HepG2 (cell line): ENCODE results near the gene MAP3K14. TPM values are rescaled to one million over a fixed set of nuclear protein-coding genes. Genes with fewer than 3 reads are reported as not detected.

ENCODE experiments used
- ARNT2 ChIP-seq: sonication (generic); formaldehyde crosslinking; IDR thresholded peaks from 2 replicates; pipeline ENCODE4 v1.8.0; 2022; ENCODE audit warnings: mild to moderate bottlenecking, low read depth, missing genetic modification reagents, moderate library complexity
- ATF7-NPFF ChIP-seq: sonication (generic); formaldehyde crosslinking; IDR thresholded peaks from 2 replicates; pipeline ENCODE4 v1.8.1; 2023; ENCODE audit warnings: mild to moderate bottlenecking, low read depth, missing genetic modification reagents, moderate library complexity
- ELF1 ChIP-seq: sonication (generic); formaldehyde crosslinking; IDR thresholded peaks from 2 replicates; pipeline ENCODE4 v1.4.0; 2020; ENCODE audit warnings: missing genetic modification reagents
- ERF ChIP-seq: IDR thresholded peaks from 2 replicates; pipeline ENCODE4 v1.6.1; 2018; ENCODE audit warnings: missing biosample characterization, missing genetic modification reagents
- HINFP ChIP-seq: sonication (generic); formaldehyde crosslinking; IDR thresholded peaks from 2 replicates; pipeline ENCODE4 v1.4.0; 2020; ENCODE audit warnings: low read depth, mild to moderate bottlenecking, missing genetic modification reagents
- HMGXB4 ChIP-seq, 2 experiments: sonication (generic) in 1 of 2; formaldehyde crosslinking in 1 of 2; IDR thresholded peaks; 2 replicates each; pipeline versions ENCODE4 v1.4.0 to v1.6.1; 2018 to 2020; ENCODE audit warnings: missing genetic modification reagents in 2 of 2, borderline replicate concordance in 1 of 2, low read depth in 1 of 2, mild to moderate bottlenecking in 1 of 2, missing biosample characterization in 1 of 2
- KDM3A ChIP-seq: IDR thresholded peaks from 2 replicates; pipeline ENCODE4 v1.6.1; 2018; ENCODE audit warnings: low read depth, missing compliant biosample characterization
- LCORL ChIP-seq, 2 experiments: fragments of 450-650 bp in 1 of 2; sonication (generic) in 1 of 2; formaldehyde crosslinking in 1 of 2; IDR thresholded peaks; 2 replicates each; pipeline versions ENCODE4 v1.5.0 to v1.6.1; 2017 to 2020; ENCODE audit warnings: antibody characterized with exemption in 1 of 2, missing genetic modification reagents in 1 of 2
- NFKB2 ChIP-seq: sonication (generic); formaldehyde crosslinking; IDR thresholded peaks from 2 replicates; pipeline ENCODE4 v1.4.0; 2020; ENCODE audit warnings: missing genetic modification reagents, borderline replicate concordance
- NONO ChIP-seq, 2 experiments: fragments of 450-650 bp in 1 of 2; sonication (generic) in 1 of 2; formaldehyde crosslinking in 1 of 2; IDR thresholded peaks in 1 of 2; conservative IDR thresholded peaks in 1 of 2; 2 replicates each; pipeline versions ENCODE4 v1.6.1 to v1.8.0; 2017 to 2022; ENCODE audit warnings: mild to moderate bottlenecking in 1 of 2, missing genetic modification reagents in 1 of 2, moderate library complexity in 1 of 2
- NR2C2 ChIP-seq: sonication (generic); formaldehyde crosslinking; IDR thresholded peaks from 2 replicates; pipeline ENCODE4 v1.4.0; 2020; ENCODE audit warnings: missing genetic modification reagents, mild to moderate bottlenecking, moderate library complexity, borderline replicate concordance
- PHF8 ChIP-seq: sonication (generic); formaldehyde crosslinking; IDR thresholded peaks from 2 replicates; pipeline ENCODE4 v1.5.0; 2020; ENCODE audit warnings: missing genetic modification reagents
- SOX6 ChIP-seq, 2 experiments: fragments of 450-650 bp in 1 of 2; sonication (generic) in 1 of 2; formaldehyde crosslinking in 1 of 2; IDR thresholded peaks; 2 replicates each; pipeline versions ENCODE4 v1.4.0 to v1.6.1; 2017 to 2020; ENCODE audit warnings: antibody characterized with exemption in 1 of 2, mild to moderate bottlenecking in 1 of 2, missing genetic modification reagents in 1 of 2
- SSRP1 ChIP-seq: IDR thresholded peaks from 2 replicates; pipeline ENCODE4 v1.6.1; 2016; ENCODE audit warnings: control low read depth
- ZEB1 ChIP-seq: IDR thresholded peaks from 2 replicates; pipeline ENCODE4 v1.6.1; 2012; ENCODE audit warnings: mild to moderate bottlenecking, low read depth, inconsistent platforms; ENCODE audit not compliant: insufficient replicate concordance
- ZNF331 ChIP-seq: sonication (generic); formaldehyde crosslinking; IDR thresholded peaks from 2 replicates; pipeline ENCODE4 v1.4.0; 2020; ENCODE audit warnings: missing genetic modification reagents
- ZNF557 ChIP-seq: sonication (generic); formaldehyde crosslinking; IDR thresholded peaks from 2 replicates; pipeline ENCODE4 v1.4.0; 2020; ENCODE audit warnings: missing genetic modification reagents
- ZNF580 ChIP-seq: IDR thresholded peaks from 2 replicates; pipeline ENCODE4 v1.6.1; 2016; ENCODE audit warnings: low read depth, borderline replicate concordance
- ZSCAN25 ChIP-seq: sonication (generic); formaldehyde crosslinking; IDR thresholded peaks from 2 replicates; pipeline ENCODE4 v1.8.0; 2022; ENCODE audit warnings: mild to moderate bottlenecking, missing genetic modification reagents
- polyA plus RNA-seq, 8 experiments: library from polyadenylated mRNA; depleted of rRNA in 3 of 8; stranded (reverse) in 7 of 8; unstranded in 1 of 8; fragments of >200 nt; fragmentation: Illumina TruSeq in 4 of 8; extraction: Trizol in 4 of 8; gene quantifications; 2 replicates each; pipeline versions ENCODE4 v1.2.1 to v1.2.3, GENCODE V29; 2011 to 2016; ENCODE audit warnings: low read depth in 4 of 8, missing spikeins in 1 of 8, mixed read lengths in 1 of 8; ENCODE audit not compliant: insufficient read depth in 1 of 8
- total RNA-seq, 5 experiments: library from RNA; depleted of rRNA; stranded (reverse); fragments of >200 nt; fragmentation: Illumina TruSeq; extraction: Trizol; gene quantifications; 2 replicates each; pipeline ENCODE4 v1.2.3, GENCODE V29; 2016; ENCODE audit warnings: low read depth in 1 of 5
- TF ChIP-seq, protein P1 (sequence below): sonication (generic); formaldehyde crosslinking; IDR thresholded peaks from 2 replicates; pipeline ENCODE4 v1.4.0; 2020; ENCODE audit warnings: missing genetic modification reagents

The MAP3K14 gene
- total and polyA plus RNA-seq, 2 of the 13 experiments (the other 11 are each of a cell fraction or from before 2014, with no cell fraction given), result 2.6 TPM

- 0 out of 2 replicates have a peak, but pooled peaks have one; percentile 45 for TF ChIP-seq ZNF557 (CRISPR knock-in tag)
- peak; percentile 65; the same call in 1 of the 2 replicates for TF ChIP-seq ERF
- TF ChIP-seq ZEB1, result no peak
- no peak for TF ChIP-seq KDM3A
- no peak for TF ChIP-seq ATF7-NPFF (CRISPR knock-in tag)
- peak; percentile 38; the same call in 1 of the 2 replicates for TF ChIP-seq ARNT2 (CRISPR knock-in tag)
- 0 out of 2 replicates have a peak, but pooled peaks have one; percentile 32 for TF ChIP-seq PHF8 (CRISPR knock-in tag)
- TF ChIP-seq NFKB2 (CRISPR knock-in tag), result no peak
- TF ChIP-seq NONO (IDR thresholded peaks at IDR 0.05), result no peak
- peak; percentile 67; the same call in 1 of the 2 replicates for TF ChIP-seq NONO (CRISPR knock-in tag; conservative IDR thresholded peaks at IDR 0.05)
- TF ChIP-seq LCORL (IDR thresholded peaks at IDR 0.05), result no peak
- peak; percentile 78; the same call in 1 of the 2 replicates for TF ChIP-seq LCORL (CRISPR knock-in tag; IDR thresholded peaks at IDR 0.05)
- no peak for TF ChIP-seq SOX6 (IDR thresholded peaks at IDR 0.05)
- TF ChIP-seq SOX6 (CRISPR knock-in tag; IDR thresholded peaks at IDR 0.05), result peak; percentile 34; the same call in 1 of the 2 replicates
- peak; percentile 63; the same call in 1 of the 2 replicates for TF ChIP-seq ZNF331 (CRISPR knock-in tag)
- TF ChIP-seq, protein P1, sequence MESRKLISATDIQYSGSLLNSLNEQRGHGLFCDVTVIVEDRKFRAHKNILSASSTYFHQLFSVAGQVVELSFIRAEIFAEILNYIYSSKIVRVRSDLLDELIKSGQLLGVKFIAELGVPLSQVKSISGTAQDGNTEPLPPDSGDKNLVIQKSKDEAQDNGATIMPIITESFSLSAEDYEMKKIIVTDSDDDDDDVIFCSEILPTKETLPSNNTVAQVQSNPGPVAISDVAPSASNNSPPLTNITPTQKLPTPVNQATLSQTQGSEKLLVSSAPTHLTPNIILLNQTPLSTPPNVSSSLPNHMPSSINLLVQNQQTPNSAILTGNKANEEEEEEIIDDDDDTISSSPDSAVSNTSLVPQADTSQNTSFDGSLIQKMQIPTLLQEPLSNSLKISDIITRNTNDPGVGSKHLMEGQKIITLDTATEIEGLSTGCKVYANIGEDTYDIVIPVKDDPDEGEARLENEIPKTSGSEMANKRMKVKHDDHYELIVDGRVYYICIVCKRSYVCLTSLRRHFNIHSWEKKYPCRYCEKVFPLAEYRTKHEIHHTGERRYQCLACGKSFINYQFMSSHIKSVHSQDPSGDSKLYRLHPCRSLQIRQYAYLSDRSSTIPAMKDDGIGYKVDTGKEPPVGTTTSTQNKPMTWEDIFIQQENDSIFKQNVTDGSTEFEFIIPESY (CRISPR knock-in tag), result 0 out of 2 replicates have a peak, but pooled peaks have one; percentile 13
- peak; percentile 35; the same call in 1 of the 2 replicates for TF ChIP-seq NR2C2 (CRISPR knock-in tag)
- 0 out of 2 replicates have a peak, but pooled peaks have one; percentile 27 for TF ChIP-seq HINFP (CRISPR knock-in tag)
- 0 out of 2 replicates have a peak, but pooled peaks have one; percentile 66 for TF ChIP-seq ZNF580 (CRISPR knock-in tag)
- peak; percentile 67 to 72; a peak in 3 of 4 replicates for TF ChIP-seq HMGXB4 (CRISPR knock-in tag; IDR thresholded peaks at IDR 0.05; ENCODE audit: borderline replicate concordance in 1 of 2, low read depth in 1 of 2)
- TF ChIP-seq ELF1 (CRISPR knock-in tag), result 0 out of 2 replicates have a peak, but pooled peaks have one; percentile 22
- 0 out of 2 replicates have a peak, but pooled peaks have one; percentile 23 for TF ChIP-seq ZSCAN25
- peak; percentile 89 for TF ChIP-seq SSRP1 (CRISPR knock-in tag)
These were observed 39.5 kb downstream of the MAP3K14 start (continued) for GRCh38 chr17:45277216-45277849.
